Measurements from ENCODE around the gene GEMIN7. TPM values are rescaled to one million over a fixed set of nuclear protein-coding genes. Genes with fewer than 3 reads are reported as not detected.
A peak's percentile ranks its signal among the peaks of the same experiment; 100 is the strongest.

The GEMIN7 gene
- total RNA-seq (10 to 100 TPM in 1 of 6 donors, 1 to 10 TPM in 5; 3.8 to 11.4 (median 7.7) TPM), polyA plus RNA-seq (10 to 100 TPM; 16.6 to 26.2 TPM)

DNA sequence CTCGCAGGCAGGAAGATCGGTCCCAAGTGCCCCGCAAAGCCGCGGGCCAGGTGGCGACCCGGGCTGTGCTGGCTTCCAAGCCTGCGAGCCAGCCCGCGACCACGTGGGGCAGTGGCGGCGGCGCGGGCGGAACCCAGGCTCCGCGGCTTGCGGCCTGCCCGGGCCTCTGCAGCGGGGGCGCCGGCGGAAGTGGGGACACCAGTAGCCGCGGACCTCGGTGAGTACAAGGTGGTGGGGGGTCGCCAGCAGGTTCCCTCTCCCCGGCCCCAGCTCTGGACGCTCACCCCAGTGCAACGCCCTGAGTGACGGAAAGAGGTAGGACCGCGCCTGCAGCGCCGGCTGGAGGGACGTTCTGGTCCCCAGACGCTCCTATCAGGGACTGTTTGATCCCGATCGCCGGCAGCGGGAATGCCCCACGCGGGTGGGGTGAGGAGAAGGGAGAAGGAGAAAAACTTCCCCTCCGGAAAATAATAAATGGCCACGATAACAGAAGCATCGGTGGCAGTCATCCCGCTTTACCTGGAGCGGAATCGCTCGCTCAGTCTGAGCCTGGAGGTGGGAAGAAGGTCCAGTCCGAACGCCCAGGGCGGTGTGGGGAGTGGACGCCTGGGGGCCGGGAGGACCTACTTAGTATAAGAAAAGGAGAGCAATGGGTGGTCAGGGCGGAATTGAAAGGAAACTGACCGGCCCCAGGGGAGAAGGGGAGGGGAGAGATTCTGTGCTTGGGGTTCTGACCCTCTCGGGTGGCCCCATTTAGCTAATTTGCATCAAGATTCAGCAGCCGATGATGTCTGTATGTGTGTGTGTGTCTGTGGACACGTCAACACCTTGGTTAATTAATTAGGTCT lies at the start of gene GEMIN7:
TSS of gene GEMIN7 (plus strand) at position 198 of the 848 bp plus-strand sequence. CDS start 10,855 bp downstream, outside the sequence.
- Histone ChIP-seq H3K9me3 (no peaks in the 10 kb centered on the region), H3K27me3 (no peaks in the 10 kb centered on the region), H3K4me3 (peak within 1 kb of the TSS; percentile 51 to 99 (median 78)), H3K36me3 (no peaks in the 10 kb centered on the region), H3K4me1 (peaks cover 0 to 15% (median 11%) of the 10 kb centered on the region in 3 donors), H3K27ac (peak within 1 kb of the TSS in 2 of 4 donors; percentile 51 to 57)
- WGBS, 2 donors: 0% methylated on average over 48 to 61 of the region's 61 CpGs
- ATAC-seq: peak; percentile 83 to 92 (median 89)
- peak; percentile 64 to 93 (median 80) for DNase-seq
- TF ChIP-seq, protein P1, sequence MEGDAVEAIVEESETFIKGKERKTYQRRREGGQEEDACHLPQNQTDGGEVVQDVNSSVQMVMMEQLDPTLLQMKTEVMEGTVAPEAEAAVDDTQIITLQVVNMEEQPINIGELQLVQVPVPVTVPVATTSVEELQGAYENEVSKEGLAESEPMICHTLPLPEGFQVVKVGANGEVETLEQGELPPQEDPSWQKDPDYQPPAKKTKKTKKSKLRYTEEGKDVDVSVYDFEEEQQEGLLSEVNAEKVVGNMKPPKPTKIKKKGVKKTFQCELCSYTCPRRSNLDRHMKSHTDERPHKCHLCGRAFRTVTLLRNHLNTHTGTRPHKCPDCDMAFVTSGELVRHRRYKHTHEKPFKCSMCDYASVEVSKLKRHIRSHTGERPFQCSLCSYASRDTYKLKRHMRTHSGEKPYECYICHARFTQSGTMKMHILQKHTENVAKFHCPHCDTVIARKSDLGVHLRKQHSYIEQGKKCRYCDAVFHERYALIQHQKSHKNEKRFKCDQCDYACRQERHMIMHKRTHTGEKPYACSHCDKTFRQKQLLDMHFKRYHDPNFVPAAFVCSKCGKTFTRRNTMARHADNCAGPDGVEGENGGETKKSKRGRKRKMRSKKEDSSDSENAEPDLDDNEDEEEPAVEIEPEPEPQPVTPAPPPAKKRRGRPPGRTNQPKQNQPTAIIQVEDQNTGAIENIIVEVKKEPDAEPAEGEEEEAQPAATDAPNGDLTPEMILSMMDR (IDR thresholded peaks at IDR 0.05): no peak
- intact Hi-C loops (cut with DNase I): no loop called here
- no peak for FAIRE-seq

DNA sequence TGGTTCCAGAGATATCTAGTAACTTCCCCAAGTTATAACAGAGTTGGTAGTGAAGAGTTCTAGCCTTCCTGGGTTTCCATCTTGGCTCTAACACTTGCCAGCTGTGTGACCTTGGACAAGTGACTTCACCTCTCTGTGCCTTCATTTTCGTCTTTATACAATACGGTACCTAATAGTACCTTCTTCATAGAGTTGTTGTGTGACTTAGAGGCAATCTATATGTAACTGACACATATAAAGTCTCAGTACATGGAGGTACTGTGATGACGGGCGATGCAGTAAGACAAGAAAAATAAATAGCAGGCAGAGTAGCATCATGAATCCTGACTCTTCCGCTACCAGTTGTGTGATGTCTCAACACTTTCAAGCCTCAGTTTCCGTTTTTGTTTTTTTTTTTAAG lies 48.2 kb upstream of the GEMIN7 start:
- 85 to 89% methylated on average over 6 of the region's 6 CpGs for WGBS, 2 donors
- Histone ChIP-seq H3K27ac (no peak overlapping the region), H3K9me3 (no peaks in the 10 kb centered on the region), H3K4me1 (no peaks in the 10 kb centered on the region), H3K27me3 (no peaks in the 10 kb centered on the region), H3K36me3 (peaks cover 0 to 19% (median 0%) of the 10 kb centered on the region in 3 donors), H3K4me3 (no peak overlapping the region)
- TF ChIP-seq, protein P1 (IDR thresholded peaks at IDR 0.05): no peak
- intact Hi-C loops (cut with DNase I): no loop called here
- no peak for ATAC-seq
- DNase-seq: no peak
- no peak for FAIRE-seq

DNA sequence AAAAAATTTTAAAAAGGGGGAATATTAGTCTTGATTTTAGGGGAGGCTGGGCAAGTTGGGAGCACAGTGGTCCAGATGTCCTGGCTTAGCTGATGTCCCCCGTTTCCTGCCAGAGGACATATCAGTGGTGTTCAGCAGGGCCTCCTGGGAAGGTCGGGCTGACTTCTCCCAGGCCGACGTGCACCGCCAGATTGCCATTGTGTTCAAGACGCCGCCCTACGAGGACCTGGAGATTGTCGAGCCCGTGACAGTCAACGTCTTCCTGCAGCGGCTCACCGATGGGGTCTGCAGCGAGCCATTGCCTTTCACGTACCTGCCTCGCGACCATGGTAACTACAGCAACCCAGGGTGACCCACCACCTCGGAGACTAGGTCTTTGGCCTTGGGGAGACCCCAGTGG lies 46.6 kb upstream of the GEMIN7 start:
- no peak for DNase-seq
- intact Hi-C loops (cut with DNase I): no loop called here
- peaks cover 0 to 19% (median 0%) of the 10 kb centered on the region in 3 donors for H3K36me3 ChIP-seq

DNA sequence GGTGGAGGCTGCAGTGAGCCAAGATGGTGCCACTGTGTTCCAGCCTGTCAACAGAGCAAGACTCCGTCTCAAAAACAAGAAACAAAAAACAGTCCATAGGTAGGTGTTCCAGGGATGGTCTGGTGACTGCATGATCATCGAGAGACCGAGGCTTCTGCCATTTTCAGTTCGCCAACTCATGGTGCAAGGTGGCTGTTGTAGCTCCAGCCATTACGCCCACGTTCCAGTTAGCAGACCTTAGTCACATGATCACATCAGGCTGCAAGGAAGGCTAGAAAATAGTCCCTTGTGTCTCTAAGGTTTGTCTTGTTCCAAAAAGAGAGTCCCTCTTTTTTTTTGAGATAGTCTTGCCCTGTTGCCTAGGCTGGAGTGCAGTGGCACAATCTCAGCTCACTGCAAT lies 43.3 kb upstream of the GEMIN7 start:
- TF ChIP-seq, protein P1 (IDR thresholded peaks at IDR 0.05): no peak
- Histone ChIP-seq H3K27me3 (no peaks in the 10 kb centered on the region), H3K4me1 (peaks cover 10 to 13% (median 11%) of the 10 kb centered on the region in 3 donors), H3K4me3 (no peak overlapping the region), H3K27ac (no peak overlapping the region), H3K36me3 (peaks cover 0 to 23% (median 0%) of the 10 kb centered on the region in 3 donors), H3K9me3 (no peaks in the 10 kb centered on the region)
- ATAC-seq: no peak
- intact Hi-C loops (cut with DNase I): no loop called here
- no peak for FAIRE-seq
- 98 to 99% methylated on average over 6 of the region's 6 CpGs for WGBS, 2 donors
- no peak for DNase-seq

More for the DNA sequence above, 46.6 kb upstream of the GEMIN7 start:
- Histone ChIP-seq H3K9me3 (no peaks in the 10 kb centered on the region), H3K4me1 (no peaks in the 10 kb centered on the region), H3K27me3 (no peaks in the 10 kb centered on the region), H3K4me3 (no peak overlapping the region), H3K27ac (no peak overlapping the region)
- FAIRE-seq: no peak
- 85 to 91% methylated on average over 18 of the region's 18 CpGs for WGBS, 2 donors
- TF ChIP-seq, protein P1 (IDR thresholded peaks at IDR 0.05): no peak
- no peak for ATAC-seq

All from pancreas (tissue), 10 donors.